ENCODE measurements around the gene OR8B4.
"Not testable (repeated sequence)": the region's sequence is repeated elsewhere in the genome, so short reads cannot be mapped to it uniquely, and the experiment has no call there.

The OR8B4 gene

GRCh38 chr11:124415356-124415923 lies 9.2 kb downstream of the OR8B4 start:
- peak; percentile 44; the same call in 1 of the 2 replicates for TF ChIP-seq CTCF (IDR thresholded peaks at IDR 0.05; ENCODE audit: borderline replicate concordance, insufficient read depth, low read depth, low read length)
- no peak overlapping the region for H3K4me3 ChIP-seq (ENCODE audit: low read depth, low read length)

- no peak for TF ChIP-seq CTCF (IDR thresholded peaks at IDR 0.05; ENCODE audit: borderline replicate concordance, insufficient read depth, low read depth, low read length)
These were observed 14.8 kb downstream of the OR8B4 start for GRCh38 chr11:124409906-124410305.

GRCh38 chr11:124405581-124405980 lies 19.1 kb downstream of the OR8B4 start:
- no peak for TF ChIP-seq CTCF (IDR thresholded peaks at IDR 0.05; ENCODE audit: borderline replicate concordance, insufficient read depth, low read depth, low read length)

More at GRCh38 chr11:124409906-124410305, 14.8 kb downstream of the OR8B4 start:
- H3K4me3 ChIP-seq (ENCODE audit: low read depth, low read length), result no peak overlapping the region

GRCh38 chr11:124403186-124403585 lies 21.5 kb downstream of the OR8B4 start:
- H3K4me3 ChIP-seq (ENCODE audit: low read depth, low read length), result not testable (repeated sequence)

More at GRCh38 chr11:124405581-124405980, 19.1 kb downstream of the OR8B4 start:
- no peak overlapping the region for H3K4me3 ChIP-seq (ENCODE audit: low read depth, low read length)

GRCh38 chr11:124402326-124402922 lies 22.2 kb downstream of the OR8B4 start:
- H3K4me3 ChIP-seq (ENCODE audit: low read depth, low read length), result no peak overlapping the region
- TF ChIP-seq CTCF (IDR thresholded peaks at IDR 0.05; ENCODE audit: borderline replicate concordance, insufficient read depth, low read depth, low read length), result peak; percentile 69

- no peak within 1 kb of the TSS for H3K4me3 ChIP-seq (ENCODE audit: low read depth, low read length)
- TF ChIP-seq CTCF (IDR thresholded peaks at IDR 0.05; ENCODE audit: borderline replicate concordance, insufficient read depth, low read depth, low read length), result no peak
These were observed 25.7 kb downstream of the OR8B4 start, which contains the start of gene OR8B3 for GRCh38 chr11:124398924-124399323. TSS of gene OR8B3 (minus strand) at chr11:124399024. CDS start at chr11:124397351, 1,673 bp downstream.

- not testable (repeated sequence) for H3K4me3 ChIP-seq (ENCODE audit: low read depth, low read length)
These were observed 27.8 kb downstream of the OR8B4 start for GRCh38 chr11:124396847-124397246.

GRCh38 chr11:124394408-124394807 lies 30.3 kb downstream of the OR8B4 start:
- TF ChIP-seq CTCF (IDR thresholded peaks at IDR 0.05; ENCODE audit: borderline replicate concordance, insufficient read depth, low read depth, low read length), result no peak

More at GRCh38 chr11:124394408-124394807, 30.3 kb downstream of the OR8B4 start:
- no peak overlapping the region for H3K4me3 ChIP-seq (ENCODE audit: low read depth, low read length)
